GM21786 (cell line): ENCODE measurements around the gene PCSK6.
"Not testable (repeated sequence)": the region's sequence is repeated elsewhere in the genome, so short reads cannot be mapped to it uniquely, and the experiment has no call there.

ENCODE experiments used
- ATAC-seq: cut with Tn5 transposase; IDR thresholded peaks from one replicate; pipeline ENCODE4 v1.9.1; 2021; ENCODE audit not compliant: unreplicated experiment

Gene PCSK6

DNA sequence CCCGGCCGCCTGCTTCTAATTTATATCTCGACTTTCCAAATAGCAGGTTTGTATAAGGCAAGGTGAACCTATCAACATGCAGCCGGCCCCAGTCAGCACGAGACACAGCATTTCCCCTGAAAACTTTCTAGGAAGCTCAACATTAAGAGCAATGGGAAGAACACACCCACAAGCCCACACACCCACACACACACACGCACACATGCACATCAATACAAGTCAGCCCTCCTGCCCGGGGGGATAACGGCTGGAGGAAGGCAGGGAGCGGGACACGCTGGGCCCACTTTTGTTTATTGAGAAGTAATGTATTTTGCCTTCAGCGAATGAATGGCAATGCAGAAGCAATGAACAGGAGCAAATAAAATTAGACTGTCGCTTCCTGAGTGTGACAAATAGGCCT is 83.5 kb downstream of the PCSK6 start:
- no peak for ATAC-seq

DNA sequence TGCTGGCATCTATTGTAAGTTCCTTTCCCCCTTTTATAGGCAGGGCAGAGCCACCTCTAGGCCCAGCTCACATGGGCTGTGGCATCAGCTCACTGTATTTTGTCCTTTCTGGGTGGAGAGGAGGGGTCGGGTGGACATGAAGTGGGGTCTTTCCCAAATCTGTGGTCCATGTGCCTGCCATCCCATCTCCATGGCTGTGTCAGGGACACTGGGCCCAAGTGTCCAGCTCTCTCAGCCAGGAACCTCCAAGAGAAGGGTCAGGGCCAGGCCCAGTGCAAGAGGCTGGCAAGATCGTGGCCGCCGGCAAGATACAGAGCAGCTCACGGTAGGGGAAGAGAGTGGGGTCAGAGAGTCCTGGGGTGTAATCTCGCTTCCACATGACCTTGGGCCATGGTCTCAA is 85.3 kb downstream of the PCSK6 start:
- no peak for ATAC-seq

DNA sequence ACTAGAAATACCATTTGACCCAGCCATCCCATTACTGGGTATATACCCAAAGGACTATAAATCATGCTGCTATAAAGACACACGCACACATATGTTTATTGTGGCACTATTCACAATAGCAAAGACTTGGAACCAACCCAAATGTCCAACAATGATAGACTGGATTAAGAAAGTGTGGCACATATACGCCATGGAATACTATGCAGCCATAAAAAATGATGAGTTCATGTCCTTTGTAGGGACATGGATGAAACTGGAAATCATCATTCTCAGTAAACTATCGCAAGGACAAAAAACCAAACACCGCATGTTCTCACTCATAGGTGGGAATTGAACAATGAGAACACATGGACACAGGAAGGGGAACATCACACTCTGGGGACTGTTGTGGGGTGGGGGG is 86.6 kb downstream of the PCSK6 start:
- ATAC-seq = not testable (repeated sequence)

DNA sequence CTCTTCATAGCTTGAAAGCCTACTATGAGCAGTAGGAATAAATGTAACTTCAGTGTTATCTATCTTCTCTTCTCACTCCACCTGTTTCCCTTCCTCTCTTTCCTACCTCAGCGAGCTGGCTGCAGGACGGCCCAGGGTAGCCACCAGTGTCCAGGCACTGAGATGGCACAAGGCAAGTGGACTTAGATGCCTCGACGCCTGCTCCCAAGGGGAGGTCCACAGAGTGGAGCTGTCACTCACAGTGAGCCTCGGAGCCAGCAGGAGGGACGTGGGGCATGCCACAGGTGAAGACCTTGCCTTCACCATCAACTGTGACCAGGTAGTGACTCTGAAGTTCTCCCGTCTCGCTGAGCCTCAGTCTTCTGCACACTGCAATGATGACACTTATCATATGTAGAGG is 88.2 kb downstream of the PCSK6 start:
- ATAC-seq = no peak

DNA sequence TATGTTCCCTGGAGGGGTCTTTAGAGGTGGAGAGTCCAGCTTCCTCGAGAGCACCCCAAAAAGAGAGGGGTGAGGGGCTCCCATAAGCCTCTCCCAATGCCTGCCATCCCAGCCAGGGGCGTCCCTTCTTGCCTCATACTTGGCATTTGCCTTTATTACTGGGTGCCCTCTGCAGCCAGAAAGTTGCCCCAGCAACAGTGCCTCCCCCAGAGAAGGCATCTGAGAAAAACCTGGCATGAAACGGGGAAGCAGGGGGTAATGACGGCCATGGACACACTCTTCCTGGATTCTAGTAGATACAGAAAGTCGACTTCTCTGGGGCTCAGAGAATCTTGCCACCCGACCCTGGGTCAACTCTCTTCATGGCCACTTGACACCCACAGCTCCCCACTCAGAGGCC is 90.1 kb downstream of the PCSK6 start:
- no peak for ATAC-seq

DNA sequence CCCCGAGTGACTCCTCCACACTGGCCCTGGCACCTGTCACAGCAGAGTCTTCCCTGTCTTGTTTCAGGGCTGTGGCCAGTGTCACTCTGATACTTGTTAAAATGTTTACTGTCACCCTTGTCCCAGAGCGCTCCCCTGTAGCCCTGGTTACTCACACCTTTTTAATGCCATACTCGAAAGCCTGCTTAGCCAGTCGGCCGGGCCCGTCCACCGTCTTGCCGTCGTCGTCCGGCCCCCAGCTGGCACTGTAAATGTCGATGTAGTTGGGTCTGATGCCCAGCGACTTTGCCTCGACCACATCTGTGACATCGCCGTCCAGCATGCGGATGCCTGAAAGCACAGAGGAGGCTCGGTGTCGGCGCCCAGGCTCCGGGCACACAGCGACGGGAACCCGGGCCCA is 91.3 kb downstream of the PCSK6 start:
- no peak for ATAC-seq

DNA sequence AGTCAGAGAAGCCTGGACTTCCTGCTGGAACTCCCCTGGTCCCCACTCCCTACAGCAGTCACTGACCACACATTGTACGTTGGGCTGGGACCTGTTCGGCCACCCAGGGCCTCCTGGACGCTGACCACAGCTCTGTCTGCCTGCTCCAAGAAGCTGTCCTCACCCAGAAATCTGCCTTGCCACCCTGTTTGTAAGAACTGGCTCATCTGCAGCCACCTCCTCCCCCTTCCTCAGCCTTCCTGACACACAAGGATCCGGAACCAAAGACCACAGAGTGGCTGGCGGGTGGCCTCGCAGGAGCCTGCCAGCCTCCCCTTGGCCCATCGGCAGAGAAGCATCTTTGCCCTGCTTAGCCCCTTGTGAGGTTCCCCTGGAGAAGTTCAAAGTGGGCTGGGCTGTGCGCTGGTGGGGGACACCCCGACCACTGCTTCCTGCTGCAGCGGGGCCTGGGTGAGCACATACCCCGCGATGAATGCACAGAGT is 91.9 kb downstream of the PCSK6 start:
- ATAC-seq = no peak

DNA sequence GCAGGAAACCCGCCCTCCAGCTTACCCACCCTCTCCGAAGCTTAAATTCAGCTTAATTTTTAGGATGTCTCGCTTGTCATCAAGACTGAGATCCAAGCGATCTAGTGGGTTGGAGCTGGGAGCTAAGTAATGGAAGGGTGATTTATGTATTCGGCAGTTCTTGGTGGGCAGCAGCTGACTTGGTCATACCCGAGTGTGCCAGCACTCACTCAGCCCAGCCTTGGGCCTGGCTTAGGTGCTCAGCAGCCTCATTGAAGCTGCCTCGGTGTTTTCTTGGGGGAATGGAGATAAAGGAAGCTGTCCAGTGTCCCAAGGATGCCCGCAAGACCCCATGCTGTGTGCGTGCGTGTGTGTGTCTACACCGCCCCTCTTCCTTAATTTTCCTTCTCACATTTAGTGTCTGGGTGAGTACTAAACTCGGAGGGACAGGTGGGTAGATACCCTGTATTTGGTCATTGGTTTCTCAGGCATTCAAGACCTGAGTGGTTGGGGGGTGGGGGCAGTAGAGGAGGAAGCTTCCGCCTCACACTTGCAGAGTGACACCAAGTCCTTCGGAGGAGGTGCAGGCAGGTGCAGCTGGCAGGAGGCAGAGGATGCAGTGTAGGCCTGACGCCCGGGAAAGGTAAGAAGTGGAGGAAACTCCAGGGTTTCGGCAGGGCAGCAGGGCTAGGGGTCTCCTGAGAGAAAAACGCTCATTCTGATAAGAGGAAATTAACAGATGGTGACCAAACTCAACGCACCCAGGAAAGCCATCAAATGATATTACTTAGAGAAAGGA is 92.8 kb downstream of the PCSK6 start:
- ATAC-seq = no peak

DNA sequence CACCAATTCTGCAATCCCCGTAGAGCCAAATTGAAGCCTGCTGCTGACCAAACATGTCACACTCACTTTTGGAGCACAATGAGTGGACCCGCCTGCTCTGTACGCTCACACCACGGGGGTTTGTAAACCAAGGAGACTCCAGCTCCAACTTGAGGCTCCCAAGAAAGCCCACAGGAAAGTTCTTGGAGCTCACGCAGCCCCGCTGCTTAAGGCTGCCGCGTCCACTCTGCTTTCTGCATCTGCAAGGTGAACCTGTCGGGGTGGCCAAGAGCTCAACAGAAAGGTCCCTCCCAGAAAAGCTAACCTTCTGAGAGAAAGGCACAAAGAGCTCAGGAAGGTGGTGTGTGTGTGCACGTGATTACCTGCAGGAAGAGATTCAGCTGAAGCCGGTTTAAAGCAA is 94.9 kb downstream of the PCSK6 start:
- ATAC-seq = no peak

DNA sequence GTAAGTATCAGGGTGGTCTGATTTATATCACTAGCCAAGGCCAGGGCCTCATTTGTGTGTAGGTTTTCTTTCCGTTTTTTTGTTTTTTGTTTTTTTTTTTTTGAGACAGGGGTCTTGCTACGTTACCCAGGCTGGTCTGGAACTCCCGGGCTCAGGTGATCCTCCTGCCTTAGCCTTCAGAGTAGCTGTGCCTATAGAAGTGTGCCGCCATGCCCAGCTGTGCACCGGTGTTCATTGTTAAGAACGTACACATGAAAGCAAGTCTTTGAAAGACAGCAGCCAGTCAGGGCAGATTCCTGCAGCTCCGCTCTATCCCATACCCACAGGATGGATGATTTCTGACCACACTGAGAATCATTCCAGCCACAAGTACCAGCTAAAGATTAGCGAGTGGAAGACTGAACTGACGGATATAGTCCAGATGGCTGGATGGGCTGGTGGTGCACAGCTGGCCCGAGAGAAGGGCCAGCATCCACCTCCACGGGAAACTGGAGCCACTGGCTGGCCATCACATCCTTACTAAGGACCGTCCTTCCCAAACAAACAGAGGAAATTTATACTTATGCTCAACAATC is 95.4 kb downstream of the PCSK6 start:
- no peak for ATAC-seq

DNA sequence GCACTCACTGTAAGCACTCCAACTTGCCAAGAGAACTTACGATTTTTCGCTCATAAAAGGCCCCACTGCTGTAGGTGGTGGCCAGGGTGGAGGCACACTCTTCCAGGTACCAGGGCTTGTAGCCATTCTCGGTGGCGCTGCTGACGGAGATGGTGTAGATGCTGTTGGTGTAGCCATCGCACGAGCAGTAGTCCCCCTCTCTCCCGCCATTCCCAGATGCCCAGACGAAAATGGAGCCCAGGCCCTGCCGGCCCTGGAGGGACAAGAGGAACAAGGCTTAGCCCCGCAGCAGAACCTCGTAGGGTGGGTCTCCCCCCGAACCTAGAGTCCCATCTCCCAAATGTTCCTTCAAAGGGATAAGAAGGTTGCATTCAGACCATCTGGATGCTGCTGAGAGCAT is 96.3 kb downstream of the PCSK6 start:
- ATAC-seq = no peak

DNA sequence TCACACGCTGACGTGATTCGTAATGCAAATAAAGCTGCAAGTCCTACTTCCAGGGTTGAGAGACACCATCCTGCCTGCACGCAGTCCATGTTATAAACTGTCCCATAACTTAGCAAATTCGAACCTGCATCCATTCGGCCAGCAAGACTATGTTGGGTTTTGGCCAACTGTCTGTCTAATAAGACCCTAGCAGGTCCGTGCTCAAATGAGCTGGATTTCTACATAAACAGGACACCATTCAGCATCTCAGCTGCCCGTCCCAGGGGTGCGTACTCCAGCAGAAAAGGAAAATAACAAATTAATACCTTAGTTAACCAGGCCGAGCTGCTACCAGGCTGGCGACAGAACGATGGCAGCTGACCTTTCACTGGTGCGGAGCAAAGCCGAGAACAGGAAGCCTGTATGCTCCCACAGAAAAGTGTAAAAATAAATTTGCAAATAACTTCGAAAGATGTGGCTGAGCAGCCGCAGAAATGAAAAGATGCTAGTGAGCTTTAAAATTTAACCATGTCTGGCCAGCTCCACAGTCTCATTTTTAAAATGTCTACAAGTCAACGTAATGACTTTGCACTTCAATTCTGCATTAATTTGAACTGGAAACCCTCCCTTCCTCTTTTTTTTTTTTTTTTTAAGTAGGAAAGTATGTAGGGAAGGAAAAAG is 97.4 kb downstream of the PCSK6 start:
- ATAC-seq = peak; percentile 61

DNA sequence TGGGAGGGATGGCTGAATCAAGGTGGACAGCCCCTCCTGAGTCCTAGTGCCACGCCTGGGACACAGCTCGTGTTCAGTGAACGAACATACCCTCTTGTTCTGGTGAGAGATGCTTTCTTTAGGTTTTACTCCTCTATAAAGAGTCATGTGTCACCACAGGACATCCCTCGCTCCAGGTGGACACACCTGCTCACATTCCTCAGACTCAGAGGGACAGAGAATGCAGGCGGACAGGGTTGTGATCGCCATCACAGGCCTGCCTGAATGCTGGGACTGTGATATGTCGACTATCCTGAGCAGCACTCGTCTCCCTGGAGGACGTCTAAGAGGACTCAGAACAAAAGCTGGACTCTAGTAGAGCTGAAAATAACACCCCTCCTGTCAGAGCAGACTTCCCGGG is 98.1 kb downstream of the PCSK6 start:
- no peak for ATAC-seq

DNA sequence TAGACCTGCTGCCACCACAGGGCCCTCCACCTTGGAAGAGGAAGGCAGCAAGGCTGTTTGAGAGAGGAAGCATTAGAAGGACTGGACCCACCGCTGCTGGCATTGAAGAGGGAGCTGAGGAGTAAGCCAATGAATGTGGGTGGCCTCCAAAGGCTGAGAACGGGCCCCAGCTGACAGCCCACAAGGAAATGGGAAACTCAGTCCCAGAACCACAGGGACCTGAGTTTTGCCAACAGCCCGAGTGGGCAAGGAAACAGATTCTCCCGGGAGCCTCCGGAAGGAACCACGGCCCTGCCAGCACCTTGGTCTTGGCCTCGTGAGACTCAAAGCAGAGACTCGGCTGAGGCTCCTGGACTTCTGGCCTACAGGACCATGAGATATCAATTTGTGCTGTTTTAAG is 99.0 kb downstream of the PCSK6 start:
- no peak for ATAC-seq

DNA sequence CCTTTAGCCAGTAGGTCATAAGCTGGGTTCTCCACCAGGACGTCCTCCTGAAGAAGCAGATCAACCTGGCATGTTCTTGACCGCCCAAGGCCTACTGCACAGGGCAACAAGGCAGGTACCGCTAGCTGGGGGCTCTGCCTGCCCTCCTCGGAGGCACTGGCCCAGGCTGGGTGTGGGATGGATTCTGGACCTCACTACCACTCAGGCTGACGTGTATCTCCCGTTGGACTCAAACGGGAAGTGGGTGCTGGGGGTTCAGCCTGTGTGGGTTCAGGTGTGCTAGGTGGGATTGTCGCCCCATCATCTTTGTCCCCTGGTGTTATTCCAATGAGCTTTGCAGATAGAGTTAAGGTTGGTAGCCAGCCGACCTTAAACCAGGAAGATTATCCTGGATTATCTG is 99.4 kb downstream of the PCSK6 start:
- ATAC-seq = no peak

DNA sequence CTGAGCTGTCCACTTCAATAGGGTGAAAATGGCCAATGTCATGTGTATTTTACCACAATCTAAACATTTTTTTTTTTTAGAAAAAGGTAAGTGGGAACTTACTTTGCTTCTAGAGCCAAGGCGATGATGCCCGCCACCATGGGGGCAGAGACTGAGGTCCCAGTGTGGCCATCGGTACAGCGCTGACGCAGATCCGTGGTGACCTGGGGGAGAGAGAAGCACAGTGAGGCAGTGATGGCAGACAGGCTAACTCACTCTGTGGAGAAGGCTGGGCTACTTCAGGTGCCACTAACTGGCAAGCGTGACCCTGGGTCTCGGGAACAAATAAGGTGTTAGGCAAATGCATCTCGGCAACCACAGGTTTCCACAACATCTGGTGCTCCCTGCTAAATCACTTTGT is 100.1 kb downstream of the PCSK6 start:
- ATAC-seq = no peak

DNA sequence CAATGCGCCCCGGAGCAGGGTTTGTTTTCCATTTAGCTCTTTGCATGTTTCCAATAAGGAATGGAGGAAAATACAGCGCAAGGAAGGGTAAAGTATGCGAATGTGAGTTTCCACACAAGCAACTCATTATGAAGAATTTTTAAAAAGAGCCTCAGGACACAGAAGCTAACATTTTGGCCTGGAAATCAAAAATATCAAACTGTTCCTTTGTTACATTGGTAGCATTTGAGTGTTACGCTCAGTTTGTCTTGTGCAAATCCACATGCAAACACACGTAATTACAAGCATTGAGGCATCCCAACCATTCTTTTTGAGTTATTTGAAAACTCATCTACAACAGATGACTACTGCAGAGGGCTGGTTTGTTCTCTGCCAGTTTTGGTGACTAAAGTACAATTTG is 101.5 kb downstream of the PCSK6 start:
- ATAC-seq = no peak

DNA sequence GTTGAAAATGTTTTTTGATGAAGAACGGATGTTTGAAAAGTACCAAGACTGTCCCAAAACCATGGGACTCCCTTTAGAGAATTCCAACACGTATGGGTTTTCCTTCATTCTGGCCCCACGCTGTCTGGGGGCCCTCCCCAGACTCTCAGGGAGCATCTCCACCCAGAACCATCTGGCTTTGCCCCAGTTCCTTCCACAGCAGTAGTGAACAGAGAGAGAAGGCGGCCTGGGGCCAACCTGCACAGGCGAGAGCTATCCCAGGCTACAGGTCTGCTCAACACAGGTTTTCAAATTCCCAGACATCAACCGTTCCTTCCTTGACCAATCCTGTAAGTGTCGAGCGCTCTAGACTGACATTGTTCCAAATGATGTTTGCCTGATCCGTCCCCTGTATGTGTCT is 101.9 kb downstream of the PCSK6 start:
- ATAC-seq = no peak

DNA sequence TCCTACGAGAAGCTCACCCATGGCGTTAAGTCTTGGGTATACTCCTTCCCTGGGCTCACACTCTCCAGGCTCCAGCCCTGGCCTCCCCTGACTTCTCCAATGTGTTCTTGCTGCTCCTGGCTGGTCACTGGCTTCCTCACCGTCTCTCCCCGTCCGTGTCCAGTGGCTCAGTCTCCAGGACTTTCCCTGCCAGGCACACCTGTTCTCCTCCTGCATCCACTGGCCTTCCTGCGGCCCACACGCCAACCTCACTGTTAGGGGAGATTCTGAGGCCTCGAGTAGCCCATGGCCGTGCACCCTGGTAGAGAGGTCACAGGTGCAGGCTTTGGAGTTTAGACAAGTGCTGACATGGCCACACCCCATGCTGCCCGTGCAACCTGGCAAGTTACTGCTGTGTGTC is 102.5 kb downstream of the PCSK6 start:
- ATAC-seq = no peak

DNA sequence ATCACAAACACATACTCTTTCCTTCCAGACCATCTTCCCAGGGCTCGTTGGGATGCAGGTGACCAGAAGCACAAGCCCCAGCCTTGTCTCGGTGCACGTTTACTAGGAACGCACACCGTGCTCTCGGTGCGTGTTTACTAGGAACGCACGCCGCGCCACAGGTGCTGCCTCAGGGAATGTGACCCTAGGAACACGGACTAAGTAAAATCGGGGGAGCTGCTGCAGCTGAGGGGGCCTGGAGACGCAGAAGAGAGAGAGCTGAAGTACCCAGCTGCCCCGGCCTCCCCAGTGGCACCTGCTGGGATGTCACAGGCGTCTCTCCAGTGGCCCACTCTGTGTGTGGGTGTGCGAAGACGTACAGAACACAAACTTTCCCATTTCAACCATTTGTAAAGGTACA is 103.5 kb downstream of the PCSK6 start:
- no peak for ATAC-seq

DNA sequence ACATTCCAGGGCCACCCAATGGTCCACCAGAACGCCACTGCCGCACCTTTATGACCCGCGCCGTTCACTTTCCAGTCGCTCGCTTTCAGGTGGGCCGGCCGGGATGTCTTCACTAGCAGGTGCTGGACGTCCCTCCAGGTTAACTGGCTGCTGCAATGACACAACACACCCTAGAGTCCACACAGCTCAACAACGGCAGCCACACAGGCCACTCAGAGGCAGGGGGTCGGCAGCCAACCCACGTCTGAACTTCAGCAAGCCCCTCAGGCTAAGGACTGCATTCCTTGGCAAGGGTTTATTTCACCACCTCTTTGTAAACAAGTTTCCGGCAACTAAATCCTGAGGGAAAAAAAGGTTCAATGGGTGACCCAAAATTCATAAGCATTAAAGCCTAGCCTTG is 105.2 kb downstream of the PCSK6 start:
- no peak for ATAC-seq

DNA sequence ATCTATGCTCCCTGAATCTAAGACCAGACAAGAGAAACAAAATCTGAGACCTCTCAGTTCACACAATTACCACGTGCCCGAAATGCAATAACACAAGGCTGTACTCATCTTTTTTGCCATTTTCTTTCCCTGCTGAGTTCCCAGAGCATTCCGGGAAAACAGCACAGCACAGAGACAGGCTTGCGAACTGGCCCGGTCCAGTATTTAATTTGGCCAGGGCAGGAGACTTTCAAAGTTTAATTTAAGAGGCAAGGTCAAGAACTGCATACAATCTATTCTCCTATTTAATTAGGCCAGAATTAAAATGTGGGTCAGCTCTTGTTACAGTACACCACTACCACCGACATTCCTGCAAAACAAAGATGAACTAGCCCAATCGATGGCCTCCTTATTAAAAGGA is 107.0 kb downstream of the PCSK6 start:
- no peak for ATAC-seq
